ENCODE data around the gene DGCR6L. TPM values are rescaled to one million over a fixed set of nuclear protein-coding genes. Genes with fewer than 3 reads are reported as not detected.
A peak's percentile ranks its signal among the peaks of the same experiment; 100 is the strongest.
"Not testable (repeated sequence)": the region's sequence is repeated elsewhere in the genome, so short reads cannot be mapped to it uniquely, and the experiment has no call there.

DGCR6L gene
- total and polyA plus RNA-seq, 2 of the 4 experiments (the other 2 are of a cell fraction) = 65.4 to 80.4 TPM

DNA sequence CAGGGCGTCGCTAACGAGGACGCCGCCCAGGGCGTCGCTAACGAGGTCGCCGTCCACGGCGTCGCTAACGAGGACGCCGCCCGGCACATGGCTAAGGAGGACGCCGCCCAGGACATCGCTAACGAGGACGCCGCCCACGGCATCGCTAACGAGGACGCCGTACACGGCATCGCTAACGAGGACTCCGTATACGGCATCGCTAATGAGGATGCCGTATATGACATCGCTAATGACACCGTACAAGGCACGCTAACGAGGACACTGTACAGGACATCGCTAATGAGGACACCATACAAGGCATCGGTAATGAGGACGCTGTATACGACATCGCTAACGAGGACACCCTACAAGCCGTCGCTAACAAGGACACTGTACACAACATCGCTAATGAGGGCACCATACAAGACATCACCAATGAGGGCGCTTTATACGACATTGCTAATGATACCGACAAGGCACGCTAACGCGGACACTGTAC is 41.9 kb upstream of the DGCR6L start:
- Histone ChIP-seq H4K91ac (ENCODE audit: insufficient read depth, low read depth, low read length) (peak overlapping the region; percentile 26; the same call in 1 of the 2 replicates), H2BK20ac (ENCODE audit: low read depth, low read length) (0 out of 2 replicates have a peak overlapping the region, but pooled peaks have one; percentile 45), H2BK15ac (ENCODE audit: low read depth, low read length) (peak overlapping the region; percentile 87; the same call in 1 of the 3 replicates), H2AK5ac (ENCODE audit: low read depth, low read length) (peak overlapping the region; percentile 29)
- DNase-seq; H4K20me1 ChIP-seq (ENCODE audit: insufficient read depth, low read length); H3K14ac ChIP-seq (replicated peaks; ENCODE audit: low read depth, low read length); H3K18ac ChIP-seq (ENCODE audit: low read depth, low read length); H3K9me1 ChIP-seq (ENCODE audit: insufficient read depth, low read length); H3K4me2 ChIP-seq (ENCODE audit: low read depth, low read length); dilution Hi-C loops (cut with HindIII; ENCODE audit: low sequenced_read_pairs, unreplicated experiment); in situ Hi-C loops (cut with MboI; ENCODE audit: low sequenced_read_pairs); H2BK120ac ChIP-seq (ENCODE audit: low read depth, low read length); H2BK5ac ChIP-seq (ENCODE audit: low read depth, low read length, poor library complexity, severe bottlenecking); H3K79me1 ChIP-seq (ENCODE audit: low read depth in 1 of 2, low read length in 2 of 2); H4K8ac ChIP-seq (ENCODE audit: low read depth in 2 of 2, low read length in 2 of 2); ATAC-seq (ENCODE audit: low read depth); H3K9me3 ChIP-seq (ENCODE audit: control insufficient read depth, insufficient read depth, low read length); H3K23ac ChIP-seq (ENCODE audit: low read depth, low read length); H2AK9ac ChIP-seq (replicated peaks; ENCODE audit: low read depth, low read length, poor library complexity); H2AFZ ChIP-seq (replicated peaks; ENCODE audit: low read length, poor library complexity); H3K27ac ChIP-seq (ENCODE audit: insufficient read depth, low read length); H3K56ac ChIP-seq (ENCODE audit: extremely low read depth, insufficient read depth, low read length); H3K36me3 ChIP-seq (ENCODE audit: control insufficient read depth, insufficient read depth, low read length); H3K4me1 ChIP-seq (ENCODE audit: control insufficient read depth, insufficient read depth, low read length); H3K9ac ChIP-seq (ENCODE audit: low read depth, low read length); H3K4me3 ChIP-seq (ENCODE audit: insufficient read depth, low read depth, low read length); H3K4ac ChIP-seq (ENCODE audit: low read depth, low read length); H3K27me3 ChIP-seq (ENCODE audit: control insufficient read depth, insufficient read depth, low read length); intact Hi-C loops (cut with micrococcal nuclease); CTCF ChIA-PET; H4K5ac ChIP-seq (ENCODE audit: low read depth, low read length); BruUV-seq (replicated peaks); POLR2A ChIA-PET (ENCODE audit: unreplicated experiment): not testable (repeated sequence)
- WGBS, 2 experiments (ENCODE audit: extremely low coverage in 2 of 2, insufficient read length in 1 of 2) = 97% methylated on average over 47 of the region's 54 CpGs; no CpG with 5 or more reads in 1 of the 2 experiments

DNA sequence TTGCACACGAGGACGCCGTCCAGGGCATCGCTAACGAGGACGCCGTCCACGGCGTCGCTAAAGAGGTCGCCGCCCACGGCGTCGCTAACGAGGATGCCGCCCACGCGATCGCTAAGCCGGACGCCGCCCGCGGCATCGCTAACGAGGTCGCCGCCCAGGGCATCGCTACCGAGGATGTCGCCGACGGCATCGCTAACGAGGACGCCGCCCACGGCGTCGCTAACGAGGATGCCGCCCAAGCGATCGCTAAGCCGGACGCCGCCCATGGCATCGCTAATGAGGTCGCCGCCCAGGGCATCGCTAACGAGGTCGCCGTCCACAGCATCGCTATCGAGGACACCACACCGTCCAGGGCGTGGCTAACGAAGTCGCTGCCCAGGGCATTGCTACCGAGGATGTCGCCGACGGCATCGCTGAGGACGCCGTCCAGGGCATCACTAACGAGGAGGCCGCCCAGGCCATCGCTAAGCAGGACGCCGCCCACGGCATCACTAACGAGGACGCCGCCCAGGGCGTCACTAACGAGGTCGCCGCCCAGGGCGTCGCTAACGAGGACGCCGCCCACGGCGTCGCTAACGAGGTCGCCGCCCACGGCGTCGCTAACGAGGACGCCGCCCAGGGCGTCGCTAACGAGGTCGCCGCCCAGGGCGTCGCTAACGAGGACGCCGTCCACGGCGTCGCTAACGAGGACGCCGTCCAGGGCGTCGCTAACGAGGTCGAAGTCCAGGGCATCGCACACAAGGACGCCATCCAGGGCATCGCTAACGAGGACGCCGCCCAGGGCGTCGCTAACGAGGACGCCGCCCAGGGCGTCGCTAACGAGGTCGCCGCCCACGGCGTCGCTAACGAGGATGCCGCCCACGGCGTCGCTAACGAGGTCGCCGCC is 41.2 kb upstream of the DGCR6L start:
- not testable (repeated sequence) for DNase-seq

More for the DNA sequence above, 41.2 kb upstream of the DGCR6L start:
- H3K56ac ChIP-seq (ENCODE audit: extremely low read depth, insufficient read depth, low read length); H4K8ac ChIP-seq (ENCODE audit: low read depth in 2 of 2, low read length in 2 of 2); H3K23ac ChIP-seq (ENCODE audit: low read depth, low read length); H3K4me1 ChIP-seq (ENCODE audit: control insufficient read depth, insufficient read depth, low read length); H3K18ac ChIP-seq (ENCODE audit: low read depth, low read length); in situ Hi-C loops (cut with MboI; ENCODE audit: low sequenced_read_pairs); H2BK120ac ChIP-seq (ENCODE audit: low read depth, low read length); dilution Hi-C loops (cut with HindIII; ENCODE audit: low sequenced_read_pairs, unreplicated experiment); H3K4ac ChIP-seq (ENCODE audit: low read depth, low read length); H3K9ac ChIP-seq (ENCODE audit: low read depth, low read length); H4K91ac ChIP-seq (ENCODE audit: insufficient read depth, low read depth, low read length); H2BK5ac ChIP-seq (ENCODE audit: low read depth, low read length, poor library complexity, severe bottlenecking); H3K27me3 ChIP-seq (ENCODE audit: control insufficient read depth, insufficient read depth, low read length); H2AK9ac ChIP-seq (replicated peaks; ENCODE audit: low read depth, low read length, poor library complexity); H2BK15ac ChIP-seq (ENCODE audit: low read depth, low read length); intact Hi-C loops (cut with micrococcal nuclease); H3K4me2 ChIP-seq (ENCODE audit: low read depth, low read length); CTCF ChIA-PET; H3K79me1 ChIP-seq (ENCODE audit: low read depth in 1 of 2, low read length in 2 of 2); H4K5ac ChIP-seq (ENCODE audit: low read depth, low read length); ATAC-seq (ENCODE audit: low read depth); H2AK5ac ChIP-seq (ENCODE audit: low read depth, low read length); H3K36me3 ChIP-seq (ENCODE audit: control insufficient read depth, insufficient read depth, low read length); H3K9me3 ChIP-seq (ENCODE audit: control insufficient read depth, insufficient read depth, low read length); H3K4me3 ChIP-seq (ENCODE audit: insufficient read depth, low read depth, low read length); H3K27ac ChIP-seq (ENCODE audit: insufficient read depth, low read length); H2BK20ac ChIP-seq (ENCODE audit: low read depth, low read length); H2AFZ ChIP-seq (replicated peaks; ENCODE audit: low read length, poor library complexity); H3K9me1 ChIP-seq (ENCODE audit: insufficient read depth, low read length); H4K20me1 ChIP-seq (ENCODE audit: insufficient read depth, low read length); POLR2A ChIA-PET (ENCODE audit: unreplicated experiment); H3K14ac ChIP-seq (replicated peaks; ENCODE audit: low read depth, low read length); BruUV-seq (replicated peaks): not testable (repeated sequence)
- WGBS, 2 experiments (ENCODE audit: extremely low coverage in 2 of 2, insufficient read length in 1 of 2) = 92% methylated on average over 59 of the region's 145 CpGs; no CpG with 5 or more reads in 1 of the 2 experiments
